ENCODE measurements around the gene QRFP. TPM values are rescaled to one million over a fixed set of nuclear protein-coding genes. Genes with fewer than 3 reads are reported as not detected.

Gene QRFP
- total RNA-seq, 1 donor from 2014 or later: not detected

GRCh38 chr9:130932255-130933079, 35.9 kb upstream of the QRFP start:
- Histone ChIP-seq H3K4me3 (peak overlapping the region; percentile 41), H3K9me3 (replicated peaks) (no peaks in the 10 kb centered on the region), H3K36me3 (no peaks in the 10 kb centered on the region), H3K27ac (replicated peaks) (peak overlapping the region; percentile 79), H3K27me3 (ENCODE audit: low read depth) (peaks cover 79% of the 10 kb centered on the region), H3K4me1 (peaks cover 42% of the 10 kb centered on the region)
- peak; percentile 77 for DNase-seq
- peak; percentile 59 for TF ChIP-seq CTCF (IDR thresholded peaks at IDR 0.05; ENCODE audit: borderline replicate concordance)
- intact Hi-C loops (cut with micrococcal nuclease): loop anchor here (10.0 kb wide), 1 partner anchor 58 kb away; no protein-coding TSS in a partner anchor

GRCh38 chr9:130931508-130932254, 35.1 kb upstream of the QRFP start:
- Histone ChIP-seq H3K9me3 (replicated peaks) (no peaks in the 10 kb centered on the region), H3K4me1 (peaks cover 42% of the 10 kb centered on the region), H3K27me3 (ENCODE audit: low read depth) (peaks cover 71% of the 10 kb centered on the region), H3K4me3 (no peak overlapping the region), H3K27ac (replicated peaks) (no peak overlapping the region), H3K36me3 (no peaks in the 10 kb centered on the region)
- TF ChIP-seq CTCF (IDR thresholded peaks at IDR 0.05; ENCODE audit: borderline replicate concordance): no peak
- intact Hi-C loops (cut with micrococcal nuclease): loop anchor here (10.0 kb wide), 1 partner anchor 57 kb away; no protein-coding TSS in a partner anchor
- no peak for DNase-seq

GRCh38 chr9:130930804-130931349, 34.3 kb upstream of the QRFP start:
- Histone ChIP-seq H3K4me1 (peaks cover 42% of the 10 kb centered on the region), H3K4me3 (no peak overlapping the region), H3K27ac (replicated peaks) (no peak overlapping the region), H3K9me3 (replicated peaks) (no peaks in the 10 kb centered on the region), H3K27me3 (ENCODE audit: low read depth) (peaks cover 67% of the 10 kb centered on the region), H3K36me3 (no peaks in the 10 kb centered on the region)
- intact Hi-C loops (cut with micrococcal nuclease): loop anchor here (10.0 kb wide), 1 partner anchor 56 kb away; no protein-coding TSS in a partner anchor
- DNase-seq: no peak
- no peak for TF ChIP-seq CTCF (IDR thresholded peaks at IDR 0.05; ENCODE audit: borderline replicate concordance)

- TF ChIP-seq CTCF (IDR thresholded peaks at IDR 0.05; ENCODE audit: borderline replicate concordance): no peak
- no peak overlapping the region for H3K27ac ChIP-seq (replicated peaks)
- no peak for DNase-seq
- H3K9me3 ChIP-seq (replicated peaks): no peaks in the 10 kb centered on the region
- H3K4me1 ChIP-seq: peaks cover 42% of the 10 kb centered on the region
- no peak overlapping the region for H3K4me3 ChIP-seq
- intact Hi-C loops (cut with micrococcal nuclease): loop anchor here (10.0 kb wide), 1 partner anchor 55 kb away; no protein-coding TSS in a partner anchor
- H3K27me3 ChIP-seq (ENCODE audit: low read depth): peaks cover 64% of the 10 kb centered on the region
- no peaks in the 10 kb centered on the region for H3K36me3 ChIP-seq
Observed at GRCh38 chr9:130930132-130930803, 33.7 kb upstream of the QRFP start.

- Histone ChIP-seq H3K36me3 (no peaks in the 10 kb centered on the region), H3K27ac (replicated peaks) (no peak overlapping the region), H3K4me3 (no peak overlapping the region), H3K9me3 (replicated peaks) (no peaks in the 10 kb centered on the region), H3K27me3 (ENCODE audit: low read depth) (peaks cover 64% of the 10 kb centered on the region), H3K4me1 (peaks cover 42% of the 10 kb centered on the region)
- TF ChIP-seq CTCF (IDR thresholded peaks at IDR 0.05; ENCODE audit: borderline replicate concordance): no peak
- DNase-seq: no peak
- intact Hi-C loops (cut with micrococcal nuclease): loop anchor here (10.0 kb wide), 1 partner anchor 55 kb away; no protein-coding TSS in a partner anchor
Observed at GRCh38 chr9:130929571-130930038, 33.0 kb upstream of the QRFP start.
